Stimulated activated CD4-positive, alpha-beta T cell treated with anti-CD3 and anti-CD28 coated beads, TNF-alpha, amount 100 ng/mL, for 1 hour (primary cell): ENCODE data around the gene CA10.

Experiments
- DNase-seq, 3 donors: peaks; one replicate each; pipeline ENCODE4 v3.0.0-alpha.2; 2020; ENCODE audit warnings: low read depth in 3 of 3, low spot score in 1 of 3

CA10 gene

DNA sequence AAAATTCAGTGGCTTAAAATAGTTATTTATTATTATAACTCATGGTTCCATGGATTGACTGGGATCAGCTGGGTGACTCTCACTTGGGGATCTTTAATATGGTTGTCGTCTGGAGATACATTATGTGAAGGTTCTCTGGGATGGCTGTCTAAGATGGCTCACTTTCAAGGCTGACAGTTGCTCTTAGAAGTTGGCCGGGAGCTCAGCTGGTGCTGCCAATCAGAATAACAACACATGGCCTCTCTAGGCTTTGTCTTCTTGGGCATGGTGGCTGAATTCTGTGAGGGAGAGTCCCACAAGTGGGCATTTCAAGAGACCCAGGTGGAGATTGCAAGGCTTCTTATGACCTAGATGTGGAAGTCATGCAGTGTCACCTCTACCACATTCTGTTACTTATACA lies 269.7 kb downstream of the CA10 start:
- DNase-seq: no peak

DNA sequence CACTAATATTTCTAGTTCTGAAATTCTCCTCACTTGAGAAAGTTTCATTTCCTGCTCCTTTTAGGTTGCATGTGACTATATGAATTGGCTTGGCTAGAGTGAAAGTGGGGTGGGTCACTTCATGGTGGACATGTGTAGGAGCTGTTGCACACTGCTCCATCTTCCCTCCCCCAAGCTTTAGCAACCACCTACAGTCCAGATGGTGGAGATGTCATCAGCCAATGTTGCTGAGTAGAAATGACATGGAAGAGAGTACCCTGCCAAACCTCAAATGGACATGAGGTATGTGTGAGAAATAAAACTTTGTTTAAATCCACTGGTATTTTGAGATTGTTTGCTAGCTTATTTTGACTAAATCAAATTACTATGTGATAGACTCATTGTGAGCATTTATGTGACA lies 281.5 kb downstream of the CA10 start:
- no peak for DNase-seq

DNA sequence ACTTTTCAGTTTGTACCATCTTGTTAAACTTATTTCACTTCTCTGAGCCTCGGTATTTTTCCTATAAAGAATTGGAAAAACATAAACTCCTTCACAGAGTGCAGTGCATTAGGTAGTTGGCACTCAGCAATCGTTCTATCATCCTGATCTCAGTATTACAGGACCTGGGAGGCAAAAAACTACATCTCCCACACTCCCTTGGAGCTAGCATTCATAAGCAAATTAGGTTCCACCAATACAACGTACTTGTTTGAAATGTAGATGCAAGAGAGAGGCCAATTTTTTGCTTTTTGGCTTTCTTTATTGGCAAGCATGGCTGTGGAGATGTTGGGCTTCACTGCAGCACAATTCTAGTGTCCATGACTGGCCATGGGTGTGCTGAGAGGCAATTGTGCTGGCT lies 285.2 kb downstream of the CA10 start:
- DNase-seq: no peak

DNA sequence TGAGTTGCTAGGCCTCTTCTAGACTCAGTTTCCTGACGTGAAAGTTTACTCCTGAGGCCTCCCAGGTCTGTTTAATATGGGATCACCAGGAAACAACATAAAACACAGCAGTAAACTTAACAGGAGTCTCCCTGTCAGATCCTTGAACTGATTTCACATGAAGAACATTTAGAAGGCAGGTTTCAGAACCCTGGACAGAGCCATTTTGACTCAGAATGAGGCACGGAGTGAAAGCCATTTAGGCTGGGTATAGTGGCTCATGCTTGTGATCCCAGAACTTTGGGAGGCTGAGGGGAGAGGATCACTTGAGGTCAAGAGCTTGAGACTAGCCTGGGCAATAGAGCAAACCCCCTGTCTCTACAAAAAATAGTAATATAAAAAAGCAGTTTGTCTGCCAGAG lies 289.1 kb downstream of the CA10 start:
- DNase-seq: no peak

DNA sequence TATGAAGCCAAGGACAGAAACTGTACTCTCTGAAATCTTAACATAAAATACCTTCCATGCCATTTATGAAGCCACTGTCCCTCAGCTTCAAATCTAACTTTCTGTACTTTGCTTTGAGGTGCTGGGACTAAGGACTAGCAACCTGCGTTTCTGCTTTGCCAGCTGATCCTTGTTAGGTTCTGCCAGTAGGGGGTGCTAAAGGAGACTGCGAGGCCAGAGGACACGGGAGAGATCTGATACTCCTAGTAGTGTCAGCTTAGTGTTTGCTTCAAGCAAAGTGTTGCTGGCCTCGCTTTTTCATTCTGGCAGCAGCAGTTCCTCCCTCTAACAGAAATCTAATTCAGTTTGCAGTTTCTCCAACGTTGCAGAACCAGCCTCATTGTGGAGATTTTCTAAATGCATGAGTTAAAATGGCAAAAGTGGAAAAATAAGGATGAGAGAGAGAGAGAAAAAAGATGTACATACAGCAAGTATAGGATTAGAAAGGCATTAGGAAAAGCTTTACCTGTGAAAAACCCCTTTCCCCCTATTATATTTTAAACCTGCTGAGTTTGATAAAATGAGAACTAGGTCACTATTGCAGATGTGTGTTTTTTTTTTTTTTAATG lies 297.5 kb downstream of the CA10 start:
- DNase-seq: no peak

DNA sequence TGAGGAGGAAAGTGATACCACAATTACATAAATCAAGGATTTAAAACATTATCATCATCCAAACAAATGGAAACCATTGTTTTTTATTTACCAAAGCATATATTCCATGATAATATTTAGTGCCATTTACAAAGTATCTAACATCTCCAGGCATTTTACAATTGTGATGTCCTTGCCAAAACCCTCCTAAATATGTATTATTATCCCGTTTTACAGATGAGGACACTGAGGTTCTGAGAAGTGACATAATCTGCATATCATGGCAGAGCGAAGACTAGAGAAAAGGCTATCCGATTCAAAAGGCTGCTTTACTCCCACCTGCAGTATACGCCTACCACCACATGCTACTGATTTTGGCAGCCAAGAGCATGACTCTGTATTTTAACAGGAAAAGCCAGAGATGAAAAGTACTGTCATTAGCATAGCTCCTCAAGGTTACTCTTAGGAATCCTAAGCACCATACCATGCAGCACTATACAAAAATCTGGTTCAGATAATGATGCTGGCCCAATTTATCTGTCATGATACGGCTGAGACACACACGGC lies 301.4 kb downstream of the CA10 start:
- DNase-seq: no peak

DNA sequence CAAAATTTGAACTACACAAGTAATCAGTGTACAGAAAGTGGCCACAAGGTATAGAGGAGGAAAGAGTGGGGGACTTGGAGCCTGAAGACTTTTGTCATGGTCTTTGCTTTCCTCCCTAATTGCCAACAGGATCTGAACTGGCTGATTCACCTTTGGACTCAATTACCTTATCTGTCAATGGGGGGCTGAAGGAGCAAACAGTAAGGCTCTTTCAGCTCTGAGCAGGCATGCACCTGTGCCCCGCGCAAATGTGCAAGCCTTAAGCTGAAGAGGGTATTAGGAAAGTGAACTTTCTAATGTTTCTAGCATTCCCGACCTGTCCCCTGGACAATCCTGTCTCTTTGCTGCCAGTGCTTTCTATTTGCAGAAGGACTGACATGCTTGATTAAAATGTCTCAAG lies 302.7 kb downstream of the CA10 start:
- DNase-seq: no peak

DNA sequence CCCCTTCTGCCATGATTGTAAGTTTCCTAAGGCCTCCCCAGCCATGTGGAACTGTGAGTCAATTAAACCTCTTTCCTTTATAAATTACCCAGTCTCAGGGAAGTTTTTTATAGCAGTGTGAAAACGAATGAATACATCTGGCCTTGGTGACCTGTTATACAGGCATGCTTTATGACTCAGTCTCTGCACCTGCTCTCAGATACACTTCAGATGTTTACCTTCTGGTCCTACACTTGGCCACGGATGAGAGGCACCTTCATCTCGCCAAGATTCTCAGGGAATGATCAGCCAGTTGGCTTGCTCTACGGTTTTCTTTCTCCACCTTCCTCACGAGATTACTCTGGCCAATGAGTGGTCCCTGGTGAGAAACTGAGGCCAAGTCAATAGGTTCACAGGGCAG lies 304.7 kb downstream of the CA10 start:
- DNase-seq: no peak

DNA sequence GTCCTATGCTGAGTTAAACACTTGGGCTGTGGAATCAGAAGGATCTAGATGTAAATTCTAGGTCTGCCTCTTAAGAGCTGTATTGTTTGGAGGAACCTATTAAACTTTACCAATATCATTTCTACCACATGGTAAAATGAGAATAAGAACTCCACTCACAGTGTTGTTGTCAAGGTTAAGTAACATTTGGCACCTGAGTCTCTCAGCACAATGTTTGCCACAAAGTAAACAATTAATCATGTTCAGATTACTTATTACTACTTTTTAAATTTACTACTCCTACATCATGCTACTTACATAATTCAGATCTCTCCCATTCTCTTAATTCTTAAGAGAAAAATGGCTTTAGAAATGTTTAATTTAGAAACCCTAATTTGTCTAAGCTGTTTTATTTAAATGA lies 305.9 kb downstream of the CA10 start:
- DNase-seq: no peak

DNA sequence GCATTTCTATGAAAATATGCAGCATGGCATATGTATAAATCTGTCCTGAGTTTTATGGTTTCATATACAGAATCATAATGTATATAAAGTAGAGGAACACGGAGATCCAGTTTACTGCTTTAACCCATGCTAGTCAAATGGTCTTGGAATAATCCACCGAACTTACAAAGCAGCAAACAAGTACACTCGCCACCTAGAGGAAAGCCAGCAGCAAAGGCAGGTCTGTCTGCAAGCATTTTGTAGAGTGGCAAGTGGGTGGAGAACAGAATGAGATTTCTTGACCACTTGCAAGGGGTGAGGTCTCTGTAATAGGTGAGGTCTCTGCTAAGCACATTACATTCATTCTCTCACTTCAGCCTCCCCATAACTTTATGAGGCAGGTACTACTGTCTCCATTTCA lies 308.3 kb downstream of the CA10 start:
- no peak for DNase-seq

DNA sequence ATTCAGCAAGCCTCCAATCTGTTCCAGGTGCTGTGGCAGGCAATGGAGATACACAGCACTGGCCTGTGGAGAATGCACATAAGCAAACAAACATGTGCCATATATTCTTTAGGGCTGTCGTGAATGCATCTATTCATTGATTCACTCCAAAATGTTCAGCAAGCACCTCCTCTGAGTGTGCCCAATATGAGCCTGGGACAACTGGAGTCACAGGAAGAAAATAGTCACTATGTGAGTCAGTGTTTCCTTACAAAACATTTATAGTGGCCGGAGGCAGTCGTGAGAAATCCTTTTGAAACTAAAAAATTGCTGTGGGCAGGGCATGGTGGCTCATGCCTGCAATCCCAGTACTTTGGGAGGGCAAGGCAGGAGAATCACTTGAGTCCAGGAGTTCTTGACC lies 310.1 kb downstream of the CA10 start:
- no peak for DNase-seq

DNA sequence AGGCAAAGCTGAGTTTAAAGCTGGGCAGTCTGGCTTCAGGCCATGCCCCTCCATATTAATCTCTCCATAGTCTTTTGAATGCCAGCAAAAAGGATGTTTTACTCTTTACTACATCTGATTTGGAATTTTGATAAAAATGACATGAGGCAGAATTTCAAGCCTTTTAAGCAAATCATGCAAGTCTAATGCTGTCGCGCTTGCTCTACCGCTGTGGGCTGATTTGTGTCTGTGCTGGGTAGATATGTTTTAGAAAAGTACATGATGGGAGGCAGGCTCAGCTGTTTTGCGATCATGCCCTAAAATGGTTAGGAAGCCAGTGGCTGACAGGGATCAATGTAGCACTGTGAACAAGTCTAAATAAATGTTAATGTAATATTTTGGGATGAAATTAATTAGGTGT lies 311.9 kb downstream of the CA10 start:
- no peak for DNase-seq

DNA sequence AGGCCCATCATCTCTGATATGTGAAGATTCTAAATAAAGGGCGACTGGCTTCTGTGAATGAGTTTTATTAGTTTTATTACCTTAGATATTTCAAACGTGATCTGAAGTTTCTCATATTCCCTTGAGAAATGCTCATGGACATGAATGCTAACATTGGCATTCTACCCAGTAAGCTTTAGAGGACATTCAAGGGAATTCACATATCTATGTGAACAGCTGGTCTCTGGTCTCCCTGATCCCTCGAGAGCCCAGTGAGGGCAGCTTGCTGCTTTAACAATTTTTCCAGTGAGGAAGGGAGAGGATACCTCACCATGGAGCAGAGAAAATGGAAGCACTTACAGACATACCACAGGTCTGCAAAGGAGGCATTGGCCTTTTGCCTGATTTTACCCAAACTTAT lies 312.7 kb downstream of the CA10 start:
- DNase-seq: no peak

DNA sequence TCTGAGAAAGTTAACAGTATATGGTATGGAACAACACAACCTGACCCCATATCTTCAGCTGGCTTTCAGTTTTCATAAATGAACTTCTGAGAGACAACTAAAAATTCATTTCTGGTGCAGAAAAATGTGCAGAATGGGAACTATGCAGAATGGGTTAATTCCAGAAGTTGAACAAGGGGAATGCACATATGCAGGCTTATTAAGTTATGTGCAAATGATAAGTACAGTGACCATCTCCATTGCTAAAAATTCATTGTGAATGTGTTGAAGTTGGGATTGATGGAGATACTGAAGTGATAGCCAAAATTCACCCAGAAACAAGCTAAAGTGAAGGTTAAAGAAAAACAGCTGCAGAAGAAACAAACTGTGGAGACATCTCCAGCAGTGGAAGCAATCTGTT lies 315.8 kb downstream of the CA10 start:
- DNase-seq: no peak

DNA sequence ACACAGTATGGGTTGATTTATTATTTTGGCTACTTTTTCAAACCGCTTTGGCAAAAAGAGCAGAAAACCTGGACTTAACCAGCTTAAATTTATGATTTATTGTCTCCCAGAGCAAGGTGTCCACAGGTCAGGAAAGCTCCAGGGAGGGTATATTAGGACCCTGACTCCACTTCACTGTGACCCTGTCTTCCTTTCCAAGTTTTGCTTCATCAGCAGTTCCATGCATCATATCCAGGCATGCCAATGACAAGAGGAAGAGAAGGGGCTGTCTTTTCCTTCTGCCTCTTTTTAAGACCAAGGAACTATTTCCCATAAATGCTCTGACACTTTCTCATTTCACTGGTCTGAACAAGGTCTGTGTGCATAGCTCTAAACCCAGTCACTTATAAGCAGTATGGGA lies 316.8 kb downstream of the CA10 start:
- no peak for DNase-seq

DNA sequence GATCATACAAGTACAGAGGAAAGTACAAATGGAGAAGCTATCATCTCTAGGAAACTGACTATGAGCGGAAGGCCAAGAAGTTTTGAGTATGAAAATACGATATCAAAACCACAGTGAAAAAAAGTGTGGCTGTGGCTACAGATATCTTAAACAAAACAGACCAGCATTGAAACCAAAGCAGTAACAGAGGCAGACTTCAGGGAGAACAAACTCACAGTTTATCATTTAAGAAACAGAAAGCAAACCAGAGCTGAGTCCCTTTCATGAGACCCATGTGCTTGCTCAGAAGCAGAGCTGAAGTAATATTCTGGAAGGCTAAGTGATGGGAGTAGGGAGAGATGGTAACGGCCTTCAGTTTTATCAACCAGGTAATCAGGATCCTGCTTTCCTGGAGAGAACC lies 317.8 kb downstream of the CA10 start:
- no peak for DNase-seq

DNA sequence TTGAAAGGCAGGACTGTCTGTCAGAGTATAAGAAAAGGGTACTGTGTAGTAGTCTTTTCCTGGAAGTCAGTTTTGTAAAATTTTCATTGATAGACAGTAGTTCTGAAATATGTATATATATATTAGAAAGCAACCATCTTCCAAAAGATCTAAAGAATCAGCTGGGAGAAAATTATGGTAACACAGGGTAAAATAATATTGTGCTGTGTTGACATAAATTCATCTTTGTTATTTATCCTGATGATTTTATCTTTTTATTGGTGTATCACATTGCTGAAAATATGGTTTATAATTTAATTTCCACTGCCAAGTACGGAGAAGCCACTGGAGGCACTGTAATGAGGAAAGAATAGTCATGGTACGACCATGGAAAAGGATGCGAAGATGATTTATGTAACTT lies 324.9 kb downstream of the CA10 start:
- no peak for DNase-seq

DNA sequence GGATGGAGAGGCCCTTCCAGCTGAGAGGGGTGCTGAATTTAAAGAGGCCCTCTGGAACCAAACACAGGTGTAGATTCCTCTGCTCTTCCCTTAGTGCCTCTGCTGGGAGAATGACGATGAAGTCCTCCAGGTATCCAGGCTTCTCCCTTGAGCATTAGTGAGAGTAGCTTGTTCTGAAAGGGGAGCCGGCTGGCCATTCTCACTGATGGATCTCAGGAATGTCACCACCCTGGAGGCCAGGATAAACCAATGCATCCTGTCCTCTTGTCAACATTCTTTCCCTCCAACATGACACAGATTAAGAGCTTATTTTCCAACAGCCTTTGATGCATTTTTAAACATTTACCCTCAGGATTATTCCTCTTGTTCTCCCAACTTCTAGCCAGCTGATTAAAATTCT lies 325.5 kb downstream of the CA10 start:
- no peak for DNase-seq

DNA sequence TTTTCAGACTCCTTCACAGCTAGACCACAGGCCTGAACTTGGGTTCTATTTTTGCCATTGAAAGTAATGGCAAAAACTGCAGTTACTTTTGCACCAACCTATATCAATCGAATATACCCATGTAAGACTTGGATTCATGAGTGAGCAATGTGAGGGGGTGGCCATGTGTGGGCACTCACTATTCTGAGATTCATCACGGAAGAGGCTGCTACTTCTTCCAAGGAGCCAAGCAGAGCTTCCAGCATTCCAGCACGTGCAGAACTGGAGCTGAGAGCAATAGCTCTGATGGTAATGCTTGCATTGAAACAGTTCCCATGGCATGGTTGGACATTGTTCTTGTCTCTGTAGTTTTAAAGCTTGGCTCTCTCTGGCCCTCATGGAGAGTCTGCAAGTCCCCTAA lies 327.6 kb downstream of the CA10 start:
- DNase-seq: no peak

DNA sequence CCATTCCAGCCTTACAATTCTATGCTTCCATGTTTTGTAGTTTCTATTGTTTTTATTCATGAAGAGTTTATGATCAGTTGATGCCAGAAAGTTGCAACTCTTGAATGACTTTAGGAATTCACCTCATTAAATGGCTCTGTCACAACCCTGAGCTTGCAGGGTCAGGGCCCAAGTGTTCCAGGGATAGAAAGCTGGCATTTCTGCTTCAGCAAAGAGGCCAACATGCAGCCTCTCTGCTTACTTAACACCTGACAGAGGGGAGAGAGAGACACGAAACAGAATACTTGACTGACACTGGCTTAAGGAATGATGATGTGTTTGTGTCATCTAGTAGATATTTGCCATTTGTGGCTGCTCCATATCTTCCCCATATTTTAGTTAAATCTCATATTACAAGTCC lies 328.1 kb downstream of the CA10 start:
- no peak for DNase-seq

DNA sequence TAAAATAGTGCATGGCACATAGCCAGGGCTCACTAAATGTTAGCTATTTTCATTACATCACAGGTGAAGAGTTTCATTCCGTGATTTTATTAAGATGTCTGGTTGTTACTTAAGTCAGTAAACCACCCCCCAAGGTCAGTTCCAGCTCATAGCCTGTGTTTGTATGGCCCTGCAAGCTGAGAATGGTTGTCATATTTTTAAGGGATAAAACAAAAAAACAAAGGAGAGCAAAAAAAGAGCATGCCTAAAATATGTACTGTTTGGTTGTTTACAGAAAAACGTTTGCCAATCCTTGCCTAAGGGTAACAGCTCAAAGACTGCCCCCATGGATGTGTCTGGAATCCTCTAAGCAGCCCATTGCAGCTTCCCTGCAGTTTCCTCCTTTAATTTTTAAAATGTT lies 329.6 kb downstream of the CA10 start:
- DNase-seq: no peak

DNA sequence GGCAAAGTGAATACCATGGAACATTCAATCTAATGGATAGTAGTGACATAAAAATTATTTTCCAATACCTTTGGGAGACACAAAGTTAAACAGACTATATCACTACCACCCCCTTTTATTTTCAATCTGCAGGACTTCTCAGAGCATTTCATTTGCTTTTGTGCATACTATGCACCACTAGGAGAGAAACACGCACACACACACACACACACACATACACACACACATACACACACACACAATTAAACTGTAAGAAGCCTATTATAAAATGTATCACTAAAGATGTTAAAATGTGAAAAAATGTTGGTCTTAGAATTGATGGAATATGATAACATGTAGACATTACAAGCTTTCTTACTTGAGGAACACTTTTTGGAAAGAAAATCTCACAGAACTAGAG lies 331.4 kb downstream of the CA10 start:
- DNase-seq: no peak

DNA sequence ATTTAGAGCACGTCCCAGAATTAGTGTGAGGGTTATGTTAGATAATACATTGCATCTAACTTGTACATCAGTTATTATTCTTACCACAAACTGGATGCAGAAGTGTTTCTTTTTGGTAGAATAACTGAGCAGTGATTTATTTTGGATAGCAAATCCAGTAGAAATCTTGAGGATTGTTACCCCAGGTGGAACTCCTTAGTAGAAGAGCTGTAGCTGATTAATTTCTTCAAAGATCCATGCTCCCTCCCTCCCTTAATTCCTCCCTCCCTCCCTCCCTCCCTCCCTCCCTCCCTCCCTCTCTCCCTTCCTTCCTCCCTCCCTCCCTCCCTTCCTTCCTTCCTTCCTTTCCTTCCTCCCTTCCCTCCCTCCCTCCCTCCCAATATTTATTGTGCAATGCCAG lies 337.7 kb downstream of the CA10 start:
- DNase-seq: no peak

DNA sequence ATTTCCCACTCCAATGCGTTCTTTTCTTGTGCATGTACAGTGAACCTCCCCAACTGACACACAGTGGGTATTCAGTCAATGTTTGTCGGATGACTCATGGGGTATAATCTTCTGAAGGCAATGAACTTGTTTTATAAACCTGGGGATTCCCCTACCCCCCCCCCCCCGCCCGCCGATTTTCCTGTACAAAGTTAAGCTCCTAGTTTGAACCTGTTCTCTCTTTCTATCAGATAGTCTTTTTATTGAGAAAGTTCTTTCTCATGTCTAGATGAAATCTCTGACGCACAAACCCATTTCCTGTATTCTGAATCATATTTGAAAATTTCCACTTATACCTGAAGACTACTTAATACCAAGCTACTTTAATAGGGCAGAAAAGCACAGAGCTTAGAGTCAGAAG lies 338.3 kb downstream of the CA10 start:
- DNase-seq: no peak
